Liver (tissue), 9 donors: Measurements from ENCODE around the gene GDPD5. TPM values are rescaled to one million over a fixed set of nuclear protein-coding genes. Genes with fewer than 3 reads are reported as not detected.

ENCODE experiments used
- DNase-seq: peaks from one replicate; pipeline ENCODE4 v3.0.0-alpha.2; 2017; ENCODE audit warnings: low spot score
- H3K27ac ChIP-seq, 2 donors: one replicate each; pipeline ENCODE4 v1.7.0; 2013; ENCODE audit warnings: inconsistent platforms in 2 of 2, low read length in 2 of 2, control low read depth in 1 of 2, low read depth in 1 of 2, mild to moderate bottlenecking in 1 of 2
- H3K27me3 ChIP-seq, 4 donors: one replicate each; pipeline versions ENCODE4 v1.6.1 to v1.7.0; 2013; ENCODE audit warnings: low read length in 3 of 4, inconsistent platforms in 1 of 4, mild to moderate bottlenecking in 1 of 4, moderate library complexity in 1 of 4; ENCODE audit not compliant: control insufficient read depth in 4 of 4, insufficient read depth in 4 of 4
- H3K36me3 ChIP-seq, 4 donors: one replicate each; pipeline versions ENCODE4 v1.6.1 to v1.7.0; 2013; ENCODE audit warnings: low read length in 3 of 4, mild to moderate bottlenecking in 3 of 4, low read depth in 1 of 4, moderate library complexity in 1 of 4; ENCODE audit not compliant: control insufficient read depth in 4 of 4, insufficient read depth in 3 of 4
- H3K4me1 ChIP-seq, 4 donors: one replicate each; pipeline versions ENCODE4 v1.6.1 to v1.7.0; 2013; ENCODE audit warnings: low read length in 3 of 4, mild to moderate bottlenecking in 3 of 4, moderate library complexity in 1 of 4; ENCODE audit not compliant: control insufficient read depth in 4 of 4, insufficient read depth in 4 of 4
- H3K4me3 ChIP-seq, 3 donors: one replicate each; pipeline versions ENCODE4 v1.6.1 to v1.7.0; 2013; ENCODE audit warnings: low read length in 3 of 3, control low read depth in 1 of 3, low read depth in 1 of 3, mild to moderate bottlenecking in 1 of 3
- H3K9ac ChIP-seq, 2 donors: one replicate each; pipeline ENCODE4 v1.7.0; 2013; ENCODE audit warnings: low read length in 2 of 2, mild to moderate bottlenecking in 2 of 2, moderate library complexity in 2 of 2, control low read depth in 1 of 2, low read depth in 1 of 2
- H3K9me3 ChIP-seq, 4 donors: one replicate each; pipeline versions ENCODE4 v1.6.1 to v1.7.0; 2013; ENCODE audit warnings: low read length in 3 of 4; ENCODE audit not compliant: control insufficient read depth in 4 of 4
- FOXA1 ChIP-seq: IDR thresholded peaks from 2 replicates; pipeline ENCODE4 v1.6.1; 2016; ENCODE audit warnings: antibody characterized with exemption
- GABPA ChIP-seq, 2 donors: IDR thresholded peaks in 1 of 2; conservative IDR thresholded peaks in 1 of 2; 2 replicates each; pipeline ENCODE4 v1.6.1; 2016; ENCODE audit warnings: antibody characterized with exemption in 2 of 2, mild to moderate bottlenecking in 1 of 2, moderate library complexity in 1 of 2
- HNF4A ChIP-seq, 2 donors: conservative IDR thresholded peaks; 2 replicates each; pipeline ENCODE4 v1.6.1; 2016; ENCODE audit warnings: antibody characterized with exemption in 2 of 2, mild to moderate bottlenecking in 2 of 2
- HNF4G ChIP-seq: IDR thresholded peaks from 2 replicates; pipeline ENCODE4 v1.6.1; 2016; ENCODE audit warnings: antibody characterized with exemption
- NR2F2 ChIP-seq: IDR thresholded peaks from 2 replicates; pipeline ENCODE4 v1.6.1; 2016; ENCODE audit warnings: antibody characterized with exemption
- RXRA ChIP-seq, 2 donors: IDR thresholded peaks; 2 replicates each; pipeline ENCODE4 v1.6.1; 2017 to 2018; ENCODE audit warnings: antibody characterized with exemption in 2 of 2, mild to moderate bottlenecking in 1 of 2
- SP1 ChIP-seq: IDR thresholded peaks from 2 replicates; pipeline ENCODE4 v1.6.1; 2018; ENCODE audit warnings: antibody characterized with exemption, mild to moderate bottlenecking
- TAF1 ChIP-seq: conservative IDR thresholded peaks from 2 replicates; pipeline ENCODE4 v1.6.1; 2016; ENCODE audit warnings: antibody characterized with exemption, mild to moderate bottlenecking
- YY1 ChIP-seq: IDR thresholded peaks from 2 replicates; pipeline ENCODE4 v1.6.1; 2016; ENCODE audit warnings: antibody characterized with exemption, mild to moderate bottlenecking
- whole genome bisulfite sequencing: extraction: QIAGEN DNeasy Blood & Tissue Kit; methylation state at CpG from one replicate; pipeline ENCODE4 v1.1.7; 2013; 5-methylcytosine and 5-hydroxymethylcytosine counted together
- polyA plus RNA-seq, 2 donors: library from polyadenylated mRNA; stranded (reverse) in 1 of 2; unstranded in 1 of 2; fragments of 200-250 nt in 1 of 2; fragments of >200 nt in 1 of 2; fragmentation: Nextera tagmentation in 1 of 2; extraction: Ambion mirVana in 1 of 2; gene quantifications; one replicate each; pipeline versions ENCODE4 v1.2.1 to v1.2.3, GENCODE V29; 2013 to 2015
- total RNA-seq, 2 donors: library from RNA; depleted of rRNA; stranded (reverse); fragments of >200 nt; gene quantifications; one replicate each; pipeline ENCODE4 v1.2.3, GENCODE V29; 2014
- TF ChIP-seq, protein P1 (sequence below): fragments of 150-350 bp; IDR thresholded peaks from 2 replicates; pipeline ENCODE4 v1.5.1; 2017; ENCODE audit warnings: improper control_type of control experiment, low read depth, low read length; ENCODE audit not compliant: missing input control
- TF ChIP-seq, protein P2 (sequence below): IDR thresholded peaks from 2 replicates; pipeline ENCODE4 v1.6.1; 2016; ENCODE audit warnings: antibody characterized with exemption
- TF ChIP-seq, protein P3 (sequence below): IDR thresholded peaks from 2 replicates; pipeline ENCODE4 v1.6.1; 2016; ENCODE audit warnings: antibody characterized with exemption
- donor health status: healthy.
- donor health status: healthy.
- donor health status: healthy.
- donor health status: healthy.
- donor health status: healthy.

GDPD5 gene
- total and polyA plus RNA-seq, 4 donors = 3.0 to 22.8 (median 4.2) TPM

DNA sequence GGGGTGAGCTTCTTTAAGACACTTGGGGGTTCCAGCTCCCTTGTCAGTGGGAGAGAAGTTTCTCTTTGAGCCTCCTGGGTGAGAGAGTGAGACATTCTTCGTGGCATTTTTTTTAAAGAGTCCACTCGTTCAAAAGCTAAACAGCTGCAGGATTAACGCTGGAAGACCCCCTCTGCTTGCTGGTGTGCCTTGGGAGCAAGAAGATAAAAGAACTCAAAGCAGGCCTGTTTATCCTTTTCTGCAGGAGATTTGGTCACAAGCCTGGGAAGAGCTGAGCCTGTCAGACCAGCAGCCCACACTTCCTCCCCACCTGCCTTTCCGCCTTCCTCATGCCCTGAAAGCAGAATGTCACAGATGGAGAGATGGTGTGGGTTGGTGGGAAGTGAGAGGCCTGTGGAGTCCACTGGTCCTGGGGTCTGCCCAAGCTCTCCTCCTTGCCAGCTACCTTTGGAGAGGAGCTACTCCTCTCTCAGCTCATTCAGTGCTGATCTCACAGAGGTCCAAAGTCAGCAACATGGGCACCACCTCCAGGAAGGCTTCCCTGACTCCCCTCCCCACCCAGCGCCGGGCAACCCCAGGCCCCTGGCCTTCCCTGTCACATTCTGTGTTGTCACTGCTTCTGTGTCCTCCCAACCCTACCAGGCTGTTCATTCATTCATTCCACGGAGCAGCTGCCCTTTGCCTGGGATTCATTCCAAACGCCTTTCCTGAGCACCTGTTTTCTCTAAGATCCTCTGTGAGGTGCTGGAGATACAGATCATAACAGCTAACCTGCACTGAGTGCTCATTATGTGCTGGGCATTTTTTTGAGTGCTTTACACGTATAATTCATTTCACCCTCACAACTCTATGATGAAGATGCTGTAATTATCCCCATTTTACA is 6.7 kb downstream of the GDPD5 start:
- no peak overlapping the region for H3K27ac ChIP-seq
- 85% methylated on average over 9 of the region's 9 CpGs for WGBS
- TF ChIP-seq GABPA (IDR thresholded peaks at IDR 0.05 in 1 of 2, conservative IDR thresholded peaks at IDR 0.05 in 1 of 2) = no peak
- TF ChIP-seq SP1 = no peak
- no peak for TF ChIP-seq YY1
- TF ChIP-seq, protein P1, sequence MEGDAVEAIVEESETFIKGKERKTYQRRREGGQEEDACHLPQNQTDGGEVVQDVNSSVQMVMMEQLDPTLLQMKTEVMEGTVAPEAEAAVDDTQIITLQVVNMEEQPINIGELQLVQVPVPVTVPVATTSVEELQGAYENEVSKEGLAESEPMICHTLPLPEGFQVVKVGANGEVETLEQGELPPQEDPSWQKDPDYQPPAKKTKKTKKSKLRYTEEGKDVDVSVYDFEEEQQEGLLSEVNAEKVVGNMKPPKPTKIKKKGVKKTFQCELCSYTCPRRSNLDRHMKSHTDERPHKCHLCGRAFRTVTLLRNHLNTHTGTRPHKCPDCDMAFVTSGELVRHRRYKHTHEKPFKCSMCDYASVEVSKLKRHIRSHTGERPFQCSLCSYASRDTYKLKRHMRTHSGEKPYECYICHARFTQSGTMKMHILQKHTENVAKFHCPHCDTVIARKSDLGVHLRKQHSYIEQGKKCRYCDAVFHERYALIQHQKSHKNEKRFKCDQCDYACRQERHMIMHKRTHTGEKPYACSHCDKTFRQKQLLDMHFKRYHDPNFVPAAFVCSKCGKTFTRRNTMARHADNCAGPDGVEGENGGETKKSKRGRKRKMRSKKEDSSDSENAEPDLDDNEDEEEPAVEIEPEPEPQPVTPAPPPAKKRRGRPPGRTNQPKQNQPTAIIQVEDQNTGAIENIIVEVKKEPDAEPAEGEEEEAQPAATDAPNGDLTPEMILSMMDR = no peak
- TF ChIP-seq, protein P2, sequence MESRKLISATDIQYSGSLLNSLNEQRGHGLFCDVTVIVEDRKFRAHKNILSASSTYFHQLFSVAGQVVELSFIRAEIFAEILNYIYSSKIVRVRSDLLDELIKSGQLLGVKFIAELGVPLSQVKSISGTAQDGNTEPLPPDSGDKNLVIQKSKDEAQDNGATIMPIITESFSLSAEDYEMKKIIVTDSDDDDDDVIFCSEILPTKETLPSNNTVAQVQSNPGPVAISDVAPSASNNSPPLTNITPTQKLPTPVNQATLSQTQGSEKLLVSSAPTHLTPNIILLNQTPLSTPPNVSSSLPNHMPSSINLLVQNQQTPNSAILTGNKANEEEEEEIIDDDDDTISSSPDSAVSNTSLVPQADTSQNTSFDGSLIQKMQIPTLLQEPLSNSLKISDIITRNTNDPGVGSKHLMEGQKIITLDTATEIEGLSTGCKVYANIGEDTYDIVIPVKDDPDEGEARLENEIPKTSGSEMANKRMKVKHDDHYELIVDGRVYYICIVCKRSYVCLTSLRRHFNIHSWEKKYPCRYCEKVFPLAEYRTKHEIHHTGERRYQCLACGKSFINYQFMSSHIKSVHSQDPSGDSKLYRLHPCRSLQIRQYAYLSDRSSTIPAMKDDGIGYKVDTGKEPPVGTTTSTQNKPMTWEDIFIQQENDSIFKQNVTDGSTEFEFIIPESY = no peak
- TF ChIP-seq RXRA (IDR thresholded peaks at IDR 0.05) = no peak
- no peak for TF ChIP-seq TAF1
- TF ChIP-seq HNF4A (conservative IDR thresholded peaks at IDR 0.05) = no peak
- no peak for TF ChIP-seq FOXA1
- TF ChIP-seq HNF4G = no peak

DNA sequence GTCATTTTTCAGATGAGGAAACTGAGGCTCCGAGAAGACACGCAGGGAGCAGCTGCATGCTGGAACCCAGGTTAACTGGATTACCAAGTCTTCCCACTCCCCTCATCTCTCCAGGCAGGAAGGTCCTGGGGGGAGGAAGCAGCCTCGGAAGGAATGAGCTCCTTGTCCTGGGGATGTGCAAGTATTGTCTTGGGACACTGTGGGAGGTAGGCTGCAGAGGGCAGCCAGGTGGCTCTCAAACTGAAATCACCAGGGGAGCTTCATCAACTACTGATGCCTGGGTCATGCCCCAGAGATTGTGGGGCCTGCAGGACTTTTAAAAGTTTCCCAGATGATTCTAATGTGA is 7.6 kb downstream of the GDPD5 start:
- no peak overlapping the region for H3K4me3 ChIP-seq
- no peak overlapping the region for H3K27ac ChIP-seq
- DNase-seq = no peak
- peaks cover 7 to 25% (median 16%) of the 10 kb centered on the region in 4 donors for H3K4me1 ChIP-seq
- 87% methylated on average over 3 of the region's 3 CpGs for WGBS
- peaks cover 0 to 2% (median under 1%) of the 10 kb centered on the region in 4 donors for H3K9me3 ChIP-seq
- H3K9ac ChIP-seq = no peak overlapping the region
- H3K36me3 ChIP-seq = no peaks in the 10 kb centered on the region
- H3K27me3 ChIP-seq = no peaks in the 10 kb centered on the region
- TF ChIP-seq, protein P3, sequence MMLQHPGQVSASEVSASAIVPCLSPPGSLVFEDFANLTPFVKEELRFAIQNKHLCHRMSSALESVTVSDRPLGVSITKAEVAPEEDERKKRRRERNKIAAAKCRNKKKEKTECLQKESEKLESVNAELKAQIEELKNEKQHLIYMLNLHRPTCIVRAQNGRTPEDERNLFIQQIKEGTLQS = no peak
- TF ChIP-seq NR2F2 (no peak), SP1 (no peak), GABPA (IDR thresholded peaks at IDR 0.05 in 1 of 2, conservative IDR thresholded peaks at IDR 0.05 in 1 of 2) (no peak), RXRA (IDR thresholded peaks at IDR 0.05) (no peak)
- TF ChIP-seq, protein P1 = no peak

More for the DNA sequence above, 6.7 kb downstream of the GDPD5 start:
- peaks cover 0 to 2% (median under 1%) of the 10 kb centered on the region in 4 donors for H3K9me3 ChIP-seq
- no peaks in the 10 kb centered on the region for H3K36me3 ChIP-seq
- no peak for DNase-seq
- H3K9ac ChIP-seq = no peak overlapping the region
- no peak overlapping the region for H3K4me3 ChIP-seq
- H3K27me3 ChIP-seq = no peaks in the 10 kb centered on the region
- H3K4me1 ChIP-seq = peaks cover 4 to 23% (median 16%) of the 10 kb centered on the region in 4 donors
